Mesendoderm (in vitro differentiated cells): ENCODE measurements around the gene TAF4B.

ENCODE experiments used
- DNase-seq: peaks from one replicate; pipeline ENCODE4 v3.0.0; 2013
- H2AK5ac ChIP-seq: 2 replicates; pipeline ENCODE4 v1.6.1; 2013; ENCODE audit warnings: low read length, inconsistent platforms
- H2BK120ac ChIP-seq: 2 replicates; pipeline ENCODE4 v1.6.1; 2013; ENCODE audit warnings: low read depth, mild to moderate bottlenecking, low read length, moderate library complexity, mixed read lengths
- H2BK15ac ChIP-seq: replicated peaks from 2 replicates; pipeline ENCODE4 v1.6.1; 2013; ENCODE audit warnings: low read depth, mild to moderate bottlenecking, moderate library complexity
- H2BK5ac ChIP-seq: 2 replicates; pipeline ENCODE4 v1.6.1; 2013; ENCODE audit warnings: low read length, inconsistent platforms
- H3K18ac ChIP-seq: 2 replicates; pipeline ENCODE4 v1.6.1; 2013; ENCODE audit warnings: mild to moderate bottlenecking, low read length, mixed read lengths
- H3K23ac ChIP-seq: one replicate; pipeline ENCODE4 v1.6.1; 2013; ENCODE audit warnings: low read length
- H3K27ac ChIP-seq: 2 replicates; pipeline ENCODE4 v1.5.1; 2013; ENCODE audit warnings: low read depth, mild to moderate bottlenecking, inconsistent platforms, low read length, moderate library complexity
- H3K27me3 ChIP-seq: 2 replicates; pipeline ENCODE4 v1.6.1; 2013; ENCODE audit warnings: low read length, control low read depth, mild to moderate bottlenecking, inconsistent platforms; ENCODE audit not compliant: insufficient read depth, poor library complexity
- H3K36me3 ChIP-seq: 2 replicates; pipeline ENCODE4 v1.6.1; 2013; ENCODE audit warnings: low read length, inconsistent platforms; ENCODE audit not compliant: control insufficient read depth, insufficient read depth
- H3K4ac ChIP-seq: one replicate; pipeline ENCODE4 v1.6.1; 2013; ENCODE audit warnings: low read depth, mild to moderate bottlenecking, low read length, moderate library complexity
- H3K4me1 ChIP-seq: 2 replicates; pipeline ENCODE4 v1.6.1; 2013; ENCODE audit warnings: low read depth, low read length, inconsistent platforms; ENCODE audit not compliant: control insufficient read depth
- H3K4me2 ChIP-seq: 2 replicates; pipeline ENCODE4 v1.6.1; 2013; ENCODE audit warnings: low read length
- H3K4me3 ChIP-seq: 2 replicates; pipeline ENCODE4 v1.5.1; 2013; ENCODE audit warnings: mild to moderate bottlenecking, low read length
- H3K56ac ChIP-seq: one replicate; pipeline ENCODE4 v1.6.1; 2013; ENCODE audit warnings: low read length
- H3K79me1 ChIP-seq: 2 replicates; pipeline ENCODE4 v1.6.1; 2013; ENCODE audit warnings: low read length, inconsistent platforms
- H3K79me2 ChIP-seq: 2 replicates; pipeline ENCODE4 v1.6.1; 2013; ENCODE audit warnings: mild to moderate bottlenecking, low read length; ENCODE audit not compliant: control insufficient read depth, insufficient read depth
- H3K9ac ChIP-seq: 2 replicates; pipeline ENCODE4 v1.6.1; 2013; ENCODE audit warnings: low read length, inconsistent platforms
- H4K5ac ChIP-seq: one replicate; pipeline ENCODE4 v1.6.1; 2013; ENCODE audit warnings: low read length
- H4K8ac ChIP-seq: one replicate; pipeline ENCODE4 v1.6.1; 2013; ENCODE audit warnings: low read depth, mild to moderate bottlenecking, control low read depth, low read length, moderate library complexity
- WGBS: extraction: QIAGEN DNeasy Blood & Tissue Kit; methylation state at CpG from one replicate; pipeline ENCODE4 v1.1.7; 2013; ENCODE audit warnings: low lambda C conversion rate, missing lambda C conversion rate; ENCODE audit not compliant: insufficient coverage; ENCODE audit errors: extremely low coverage; 5-methylcytosine and 5-hydroxymethylcytosine counted together

Gene TAF4B

GRCh38 chr18:26356045-26356785, 130.0 kb downstream of the TAF4B start:
- no peak overlapping the region for H3K56ac ChIP-seq
- no peaks in the 10 kb centered on the region for H3K36me3 ChIP-seq
- H3K4me2 ChIP-seq = no peak overlapping the region
- no peak overlapping the region for H4K5ac ChIP-seq
- H3K18ac ChIP-seq = no peak overlapping the region
- no peak overlapping the region for H3K9ac ChIP-seq
- no peaks in the 10 kb centered on the region for H3K79me1 ChIP-seq
- H3K23ac ChIP-seq = no peak overlapping the region
- H3K27ac ChIP-seq = no peak overlapping the region
- no peak overlapping the region for H2BK120ac ChIP-seq
- H3K79me2 ChIP-seq = no peaks in the 10 kb centered on the region
- no peak overlapping the region for H3K4me3 ChIP-seq
- no peaks in the 10 kb centered on the region for H3K27me3 ChIP-seq
- no CpG with 5 or more reads among the region's 4 CpGs for WGBS
- no peak overlapping the region for H2AK5ac ChIP-seq
- H4K8ac ChIP-seq = no peak overlapping the region
- no peak overlapping the region for H2BK5ac ChIP-seq
- no peak overlapping the region for H3K4ac ChIP-seq
- H2BK15ac ChIP-seq = no peak overlapping the region
- no peaks in the 10 kb centered on the region for H3K4me1 ChIP-seq
- no peak for DNase-seq

GRCh38 chr18:26357960-26358359, 131.7 kb downstream of the TAF4B start:
- DNase-seq = no peak
- Histone ChIP-seq H3K9ac (no peak overlapping the region), H3K79me1 (no peaks in the 10 kb centered on the region), H2BK5ac (no peak overlapping the region), H2BK15ac (no peak overlapping the region), H3K27ac (no peak overlapping the region), H3K56ac (no peak overlapping the region), H3K4me1 (no peaks in the 10 kb centered on the region), H3K4ac (no peak overlapping the region), H2AK5ac (no peak overlapping the region), H3K23ac (no peak overlapping the region), H2BK120ac (no peak overlapping the region), H3K4me3 (no peak overlapping the region), H3K79me2 (no peaks in the 10 kb centered on the region), H4K8ac (no peak overlapping the region), H3K4me2 (no peak overlapping the region), H3K36me3 (no peaks in the 10 kb centered on the region), H3K18ac (no peak overlapping the region), H4K5ac (no peak overlapping the region), H3K27me3 (no peaks in the 10 kb centered on the region)
- WGBS = no CpG with 5 or more reads among the region's 1 CpG

- no peaks in the 10 kb centered on the region for H3K79me1 ChIP-seq
- H3K18ac ChIP-seq = no peak overlapping the region
- no peak overlapping the region for H2BK120ac ChIP-seq
- no peak overlapping the region for H4K5ac ChIP-seq
- no peak overlapping the region for H2BK15ac ChIP-seq
- H3K36me3 ChIP-seq = no peaks in the 10 kb centered on the region
- H3K4me3 ChIP-seq = no peak overlapping the region
- H3K4ac ChIP-seq = no peak overlapping the region
- H3K9ac ChIP-seq = no peak overlapping the region
- H3K27me3 ChIP-seq = no peaks in the 10 kb centered on the region
- no peak for DNase-seq
- no peak overlapping the region for H3K27ac ChIP-seq
- no peak overlapping the region for H3K56ac ChIP-seq
- no peak overlapping the region for H3K4me2 ChIP-seq
- H2AK5ac ChIP-seq = no peak overlapping the region
- no peak overlapping the region for H2BK5ac ChIP-seq
- no peaks in the 10 kb centered on the region for H3K4me1 ChIP-seq
- no peaks in the 10 kb centered on the region for H3K79me2 ChIP-seq
- H4K8ac ChIP-seq = no peak overlapping the region
- no peak overlapping the region for H3K23ac ChIP-seq
Measured at GRCh38 chr18:26362021-26362420, 135.8 kb downstream of the TAF4B start.

GRCh38 chr18:26367425-26367824, 141.2 kb downstream of the TAF4B start:
- no peak overlapping the region for H3K9ac ChIP-seq
- no peak overlapping the region for H3K18ac ChIP-seq
- no peaks in the 10 kb centered on the region for H3K36me3 ChIP-seq
- H3K4me3 ChIP-seq = no peak overlapping the region
- no peak for DNase-seq
- no peak overlapping the region for H3K27ac ChIP-seq
- no peaks in the 10 kb centered on the region for H3K27me3 ChIP-seq
- WGBS = no CpG with 5 or more reads among the region's 1 CpG
- H3K4ac ChIP-seq = no peak overlapping the region
- no peak overlapping the region for H3K23ac ChIP-seq
- no peak overlapping the region for H2BK120ac ChIP-seq
- no peak overlapping the region for H2BK15ac ChIP-seq
- no peaks in the 10 kb centered on the region for H3K79me1 ChIP-seq
- H4K5ac ChIP-seq = no peak overlapping the region
- H3K4me1 ChIP-seq = no peaks in the 10 kb centered on the region
- H2BK5ac ChIP-seq = no peak overlapping the region
- no peak overlapping the region for H2AK5ac ChIP-seq
- H3K79me2 ChIP-seq = no peaks in the 10 kb centered on the region
- no peak overlapping the region for H4K8ac ChIP-seq
- H3K4me2 ChIP-seq = no peak overlapping the region
- H3K56ac ChIP-seq = no peak overlapping the region

- no peak overlapping the region for H2AK5ac ChIP-seq
- no peak for DNase-seq
- no CpG with 5 or more reads among the region's 1 CpG for WGBS
- no peaks in the 10 kb centered on the region for H3K27me3 ChIP-seq
- H2BK5ac ChIP-seq = no peak overlapping the region
- no peak overlapping the region for H3K18ac ChIP-seq
- H3K36me3 ChIP-seq = no peaks in the 10 kb centered on the region
- no peaks in the 10 kb centered on the region for H3K4me1 ChIP-seq
- H3K4ac ChIP-seq = no peak overlapping the region
- H3K79me1 ChIP-seq = no peaks in the 10 kb centered on the region
- no peak overlapping the region for H3K4me3 ChIP-seq
- no peak overlapping the region for H2BK120ac ChIP-seq
- no peak overlapping the region for H3K4me2 ChIP-seq
- H3K9ac ChIP-seq = no peak overlapping the region
- no peak overlapping the region for H4K5ac ChIP-seq
- no peak overlapping the region for H3K56ac ChIP-seq
- no peak overlapping the region for H3K23ac ChIP-seq
- H3K79me2 ChIP-seq = no peaks in the 10 kb centered on the region
- H4K8ac ChIP-seq = no peak overlapping the region
- H3K27ac ChIP-seq = no peak overlapping the region
- H2BK15ac ChIP-seq = no peak overlapping the region
Measured at GRCh38 chr18:26370037-26370436, 143.8 kb downstream of the TAF4B start.

- Histone ChIP-seq H4K5ac (no peak overlapping the region), H3K4me3 (no peak overlapping the region), H3K79me2 (no peaks in the 10 kb centered on the region), H3K4me2 (no peak overlapping the region), H3K4ac (no peak overlapping the region), H3K27ac (no peak overlapping the region), H3K23ac (no peak overlapping the region), H3K79me1 (no peaks in the 10 kb centered on the region), H3K18ac (no peak overlapping the region), H4K8ac (no peak overlapping the region), H3K27me3 (no peaks in the 10 kb centered on the region), H2BK5ac (no peak overlapping the region), H3K36me3 (no peaks in the 10 kb centered on the region), H3K4me1 (no peaks in the 10 kb centered on the region), H2BK120ac (no peak overlapping the region), H3K9ac (no peak overlapping the region), H3K56ac (no peak overlapping the region), H2BK15ac (no peak overlapping the region), H2AK5ac (no peak overlapping the region)
- DNase-seq = no peak
- WGBS = no CpG with 5 or more reads among the region's 1 CpG
Measured at GRCh38 chr18:26376105-26376504, 149.9 kb downstream of the TAF4B start.
